Stimulated activated CD4-positive, alpha-beta T cell treated with anti-CD3 and anti-CD28 coated beads, Interleukin-12 subunit alpha, Interleukin-12 subunit beta, amount 100 ng/mL, for 48 hours (primary cell): ENCODE data around the gene PHTF1.
"Not testable (repeated sequence)": the region's sequence is repeated elsewhere in the genome, so short reads cannot be mapped to it uniquely, and the experiment has no call there.

Experiments used
- DNase-seq, 3 donors: peaks; one replicate each; pipeline ENCODE4 v3.0.0-alpha.2; 2020; ENCODE audit warnings: low read depth in 2 of 3, low spot score in 1 of 3

The PHTF1 gene

DNA sequence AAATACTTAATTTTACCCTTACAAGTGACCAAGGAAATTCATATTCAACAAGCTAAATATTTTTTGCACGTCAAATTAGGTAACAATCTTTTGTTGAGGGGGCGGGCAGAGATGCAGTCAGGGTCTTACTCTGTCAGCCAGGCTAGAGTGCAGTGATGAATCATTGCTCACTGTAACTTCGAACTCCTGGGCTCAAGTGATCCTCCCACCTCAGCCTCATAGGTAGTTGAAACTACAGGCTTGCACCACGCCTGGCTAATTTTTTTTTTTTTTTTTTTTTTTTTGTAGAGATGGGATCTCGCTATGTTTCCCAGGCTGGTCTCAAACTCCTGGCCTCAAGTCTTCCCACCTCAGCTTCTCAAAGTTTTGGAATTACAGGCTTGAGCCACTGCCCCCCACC is 26.5 kb downstream of the PHTF1 start:
- no peak for DNase-seq

DNA sequence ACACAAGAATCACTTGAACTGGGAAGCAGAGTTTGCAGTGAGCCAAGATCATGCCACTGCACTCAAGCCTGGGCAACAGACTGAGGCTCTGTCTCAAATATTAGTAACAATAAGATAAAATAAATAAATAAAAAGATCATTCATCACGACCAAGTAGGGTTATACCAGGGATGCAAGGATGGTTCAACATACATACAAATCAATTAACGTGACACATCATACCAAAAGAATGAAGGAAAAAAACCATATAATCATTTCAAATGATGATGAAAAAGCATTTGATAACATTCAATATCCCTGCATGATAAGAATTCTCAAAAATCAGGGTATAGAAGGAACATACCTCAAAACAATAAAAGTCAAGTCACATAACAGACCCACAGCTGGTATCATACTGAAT is 38.3 kb downstream of the PHTF1 start:
- no peak for DNase-seq

DNA sequence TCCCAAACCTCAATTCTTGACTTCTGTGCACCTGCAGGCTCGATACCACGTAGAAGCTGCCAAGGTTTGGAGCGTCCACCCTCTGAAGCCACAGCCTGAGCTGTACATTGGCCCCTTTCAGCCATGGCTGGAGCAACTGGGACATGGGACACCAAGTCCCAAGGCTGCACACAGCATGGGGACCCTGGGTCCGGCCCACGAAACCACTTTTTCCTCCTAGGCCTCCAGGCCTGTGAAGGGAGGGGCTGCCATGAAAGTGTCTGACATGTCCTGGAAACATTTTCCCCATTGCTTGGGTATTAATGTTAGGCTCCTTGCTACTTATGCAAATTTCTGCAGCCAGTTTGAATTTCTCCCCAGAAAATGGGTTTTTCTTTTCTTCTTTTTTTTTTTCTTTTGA is 40.7 kb downstream of the PHTF1 start:
- DNase-seq = not testable (repeated sequence)

DNA sequence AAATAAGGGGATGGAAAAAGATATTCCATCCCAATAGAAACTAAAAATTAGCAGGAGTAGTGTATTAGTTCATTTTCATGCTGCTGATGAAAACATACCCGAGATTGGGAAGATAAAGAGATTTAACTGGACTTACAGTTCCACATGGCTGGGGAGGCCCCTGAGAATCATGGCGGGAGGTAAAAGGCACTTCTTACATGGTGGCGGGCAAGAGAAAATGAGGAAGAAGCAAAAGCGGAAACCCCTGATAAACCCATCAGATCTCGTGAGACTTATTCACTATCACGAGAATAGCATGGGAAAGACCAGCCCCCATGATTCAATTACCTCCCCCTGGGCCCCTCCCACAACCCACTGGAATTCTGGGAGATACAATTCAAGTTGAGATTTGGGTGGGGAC is 41.8 kb downstream of the PHTF1 start:
- not testable (repeated sequence) for DNase-seq

DNA sequence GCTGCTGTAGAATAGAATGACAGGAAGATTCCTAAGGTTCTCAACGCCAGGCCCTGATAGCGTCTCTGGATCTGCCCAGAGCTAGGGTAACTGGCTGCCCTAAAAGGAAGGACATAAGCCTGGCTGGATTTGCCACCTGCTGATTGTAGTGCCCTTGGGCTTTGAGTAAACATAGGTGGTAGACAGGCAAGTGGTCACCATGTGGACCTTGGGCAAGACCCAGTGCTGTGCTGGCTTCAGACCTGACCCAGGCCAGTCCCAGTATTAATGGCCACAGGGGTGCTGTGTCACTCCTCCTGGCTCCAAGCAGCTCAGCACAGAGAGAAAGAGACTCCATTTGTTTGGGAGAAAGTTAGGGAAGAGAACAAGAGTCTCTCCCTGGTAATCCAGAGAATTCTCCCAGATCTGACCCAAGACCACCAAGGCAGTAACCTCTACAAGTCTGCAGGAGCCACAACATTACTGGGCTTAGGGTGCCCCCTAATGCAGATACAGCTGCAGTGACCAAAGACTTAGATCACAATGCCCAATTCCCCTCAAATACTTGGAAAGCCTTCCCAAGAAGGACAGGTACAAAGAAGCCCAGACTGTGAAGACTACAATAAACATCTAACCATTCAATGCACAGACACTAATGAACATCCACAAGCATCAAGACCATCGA is 44.5 kb downstream of the PHTF1 start:
- DNase-seq = no peak

DNA sequence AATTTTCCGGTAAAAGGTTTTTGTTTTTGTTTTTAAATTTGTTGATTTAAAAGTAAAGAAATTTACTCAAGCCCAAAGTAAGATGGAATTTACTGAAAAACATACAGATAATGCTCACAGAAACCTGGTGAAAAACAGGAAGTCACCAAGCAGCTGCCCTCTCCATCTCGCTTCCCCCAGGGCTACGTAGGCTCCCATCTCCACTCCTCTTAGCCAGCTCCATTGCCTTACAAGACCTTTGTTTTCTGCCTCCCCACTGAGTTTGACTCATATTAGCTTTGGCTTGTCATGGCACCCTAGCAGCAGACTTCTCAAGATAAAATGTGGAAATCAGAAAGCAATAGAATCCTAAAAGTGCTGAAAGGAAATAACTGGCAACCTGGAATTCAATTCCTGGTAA is 57.9 kb downstream of the PHTF1 start:
- DNase-seq = no peak

- DNase-seq = no peak
These were observed 64.4 kb downstream of the PHTF1 start for GRCh38 chr1:113694910-113695309.

- DNase-seq = no peak
These were observed 66.4 kb downstream of the PHTF1 start for GRCh38 chr1:113692824-113693431.

- DNase-seq = no peak
These were observed 66.9 kb downstream of the PHTF1 start for GRCh38 chr1:113692342-113692741.

DNA sequence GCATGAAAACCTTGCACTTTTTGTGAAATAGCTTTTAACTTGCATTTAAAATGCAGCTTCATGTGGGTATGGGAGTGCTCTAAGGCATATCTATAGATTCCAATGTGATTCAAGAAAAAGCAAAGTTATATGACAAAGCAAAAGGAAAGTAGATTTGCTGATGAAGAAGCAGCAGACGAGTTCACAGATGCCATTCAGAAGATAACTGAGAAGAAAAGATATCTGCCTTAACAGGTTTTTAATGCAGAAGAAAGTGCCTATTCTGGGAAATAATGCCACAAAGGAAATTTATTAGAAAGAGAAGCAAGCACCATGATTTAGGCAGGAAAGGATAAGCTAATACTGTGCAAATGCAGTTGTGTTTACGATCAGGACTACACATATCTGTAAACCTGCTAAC is 68.1 kb downstream of the PHTF1 start:
- no peak for DNase-seq

DNA sequence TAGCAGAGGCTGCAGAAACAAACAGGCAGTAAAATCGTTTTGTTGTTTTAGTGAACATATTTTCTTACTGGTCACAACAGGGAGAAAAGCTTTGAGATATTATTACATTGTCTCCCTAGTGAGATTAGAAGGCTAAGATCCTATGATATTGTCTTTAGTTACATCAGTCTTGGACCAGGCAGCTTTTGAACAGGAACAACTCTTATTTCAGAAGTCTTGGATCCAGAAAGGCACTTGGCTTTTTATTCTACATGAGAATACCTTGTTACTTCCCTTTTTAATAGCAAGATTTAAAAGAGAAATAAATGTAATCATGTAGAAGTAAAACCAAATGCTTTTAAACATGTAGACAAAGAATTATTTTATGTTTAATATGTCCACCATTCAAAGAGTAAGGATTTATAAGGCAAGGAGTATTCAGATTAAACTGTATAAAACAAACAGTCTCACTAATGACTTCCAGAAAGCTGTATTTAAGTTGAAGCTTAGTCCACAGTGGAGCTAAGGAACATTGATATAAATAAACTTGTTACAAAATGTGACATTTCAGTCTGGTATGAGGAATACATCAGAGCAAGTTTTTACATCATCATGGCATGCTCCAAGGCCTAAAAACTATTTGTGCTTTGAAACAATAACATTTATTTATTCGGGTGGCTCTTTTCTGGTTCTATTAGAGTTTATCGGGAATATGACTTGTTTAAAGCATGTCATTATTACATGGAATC is 72.2 kb downstream of the PHTF1 start:
- no peak for DNase-seq

DNA sequence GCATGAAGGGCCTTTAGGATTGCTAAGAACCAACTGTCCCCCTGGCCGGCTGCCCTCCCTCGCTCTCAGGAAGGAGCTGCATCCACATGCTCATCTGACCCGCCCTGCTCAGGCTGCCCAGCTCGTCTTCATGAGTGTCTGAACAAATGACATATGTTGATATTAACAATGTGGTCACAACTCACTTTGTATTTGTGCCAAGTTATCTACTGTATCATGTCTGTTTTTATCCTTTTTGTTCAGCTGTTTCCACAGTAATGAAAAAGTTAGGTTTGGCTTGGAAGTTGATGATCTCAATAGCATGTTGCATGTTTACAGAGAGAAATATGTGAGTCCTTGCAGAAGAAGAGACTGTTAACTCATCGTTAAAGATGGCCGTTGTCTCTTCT is 75.1 kb downstream of the PHTF1 start:
- DNase-seq = no peak

DNA sequence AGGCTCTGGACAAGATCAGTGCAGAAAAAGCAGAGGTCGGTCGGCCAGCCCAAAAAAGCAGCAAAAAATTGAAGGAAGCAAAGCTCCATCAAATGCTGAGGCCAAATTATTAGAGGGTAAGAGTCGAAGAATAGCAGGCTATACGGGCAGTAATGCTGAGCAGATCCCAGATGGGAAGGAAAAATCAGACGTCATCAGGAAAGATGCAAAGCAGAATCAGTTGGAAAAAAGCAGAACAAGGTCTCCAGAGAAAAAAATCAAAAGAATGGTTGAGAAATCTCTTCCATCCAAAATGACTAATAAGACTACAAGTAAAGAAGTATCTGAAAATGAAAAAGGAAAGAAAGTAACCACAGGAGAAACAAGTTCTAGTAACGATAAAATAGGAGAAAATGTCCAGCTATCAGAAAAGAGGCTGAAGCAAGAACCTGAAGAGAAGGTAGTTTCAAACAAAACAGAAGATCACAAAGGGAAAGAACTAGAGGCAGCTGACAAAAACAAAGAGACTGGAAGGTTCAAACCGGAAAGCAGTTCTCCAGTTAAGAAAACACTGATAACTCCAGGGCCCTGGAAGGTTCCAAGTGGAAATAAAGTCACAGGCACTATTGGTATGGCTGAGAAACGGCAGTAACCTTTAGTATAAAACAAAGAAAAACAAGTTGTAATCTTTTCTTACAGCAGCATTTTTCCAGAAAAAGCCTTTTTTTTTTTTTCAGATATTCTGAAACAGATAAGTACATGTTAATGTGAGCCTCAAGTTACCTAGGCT is 75.7 kb downstream of the PHTF1 start:
- no peak for DNase-seq

GRCh38 chr1:113681596-113682337 is 77.5 kb downstream of the PHTF1 start:
- no peak for DNase-seq

DNA sequence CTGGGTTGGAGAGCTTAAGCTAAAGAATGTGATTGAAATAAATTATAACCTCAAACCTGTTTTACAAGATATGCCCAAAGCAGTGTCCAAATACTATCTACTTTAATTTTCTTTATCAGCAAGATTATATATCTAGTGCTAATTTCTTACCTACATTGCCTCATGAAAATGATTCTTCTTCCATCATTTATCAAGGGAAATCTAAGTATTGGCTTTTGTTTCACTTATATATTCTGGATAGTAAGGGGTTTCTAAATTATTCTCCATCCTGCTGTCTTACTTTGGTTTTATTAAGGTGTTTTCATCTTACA is 81.2 kb downstream of the PHTF1 start:
- no peak for DNase-seq

DNA sequence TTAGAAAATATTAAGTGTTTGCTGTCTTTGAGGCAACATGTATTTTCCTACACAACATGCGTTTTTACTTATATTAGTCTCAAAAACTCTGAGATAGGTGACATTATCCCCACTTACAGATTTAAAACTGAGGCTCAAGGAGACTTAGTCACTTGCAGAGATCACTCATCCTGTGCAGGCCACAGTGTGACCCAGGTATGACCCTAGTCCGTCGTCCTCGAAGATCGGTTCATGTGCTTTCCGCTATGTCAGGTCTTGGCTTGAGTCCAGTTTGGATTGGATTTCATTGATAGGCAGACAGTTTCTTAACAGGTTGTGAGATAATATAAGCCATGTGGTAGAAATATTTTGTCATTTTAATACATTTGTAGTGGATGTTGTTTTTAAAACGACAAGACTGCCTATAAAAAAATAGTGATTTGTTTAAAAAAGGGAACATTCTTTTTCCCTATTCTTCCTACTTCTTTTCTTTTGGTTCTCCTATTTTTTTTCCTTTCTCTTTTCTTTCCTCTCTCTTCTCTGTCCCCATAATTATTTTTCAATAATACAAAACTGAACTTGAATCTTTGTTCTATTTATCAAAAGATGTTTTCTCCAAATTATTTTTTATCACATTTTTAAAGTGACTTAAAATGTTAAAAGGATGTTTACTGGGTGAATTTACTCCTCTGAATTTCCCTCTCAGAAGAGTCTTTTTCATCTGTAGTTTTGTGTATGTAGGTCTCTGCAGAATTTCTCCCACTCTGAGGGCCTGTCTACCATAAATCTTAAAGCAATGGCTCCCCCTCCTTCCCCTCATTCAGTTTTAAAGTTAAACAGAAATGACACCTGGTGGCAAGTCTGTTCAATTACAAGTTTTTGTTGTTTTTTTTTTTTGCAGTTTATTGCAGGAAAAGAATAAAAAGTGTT is 81.8 kb downstream of the PHTF1 start:
- DNase-seq = no peak

DNA sequence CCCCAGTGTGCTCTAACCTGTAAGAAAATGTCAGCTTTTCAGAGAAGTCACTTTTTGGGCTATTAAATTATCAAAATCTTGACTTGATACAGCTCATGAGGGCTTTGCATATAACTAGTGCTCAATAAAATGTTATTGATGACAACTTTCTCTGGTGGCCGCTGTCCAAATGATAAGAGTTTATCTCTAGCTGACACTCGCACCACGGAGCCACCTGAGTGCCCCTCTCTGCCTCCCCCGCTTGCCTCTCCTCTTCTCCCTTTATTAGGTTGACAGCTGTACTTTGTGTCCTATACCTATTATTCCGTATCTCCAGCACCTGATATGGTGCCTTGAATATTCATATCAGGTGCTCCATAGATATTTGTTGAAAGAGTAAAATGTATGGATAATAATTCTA is 82.8 kb downstream of the PHTF1 start:
- no peak for DNase-seq

- DNase-seq = no peak
These were observed 84.0 kb downstream of the PHTF1 start for GRCh38 chr1:113675302-113675701.

DNA sequence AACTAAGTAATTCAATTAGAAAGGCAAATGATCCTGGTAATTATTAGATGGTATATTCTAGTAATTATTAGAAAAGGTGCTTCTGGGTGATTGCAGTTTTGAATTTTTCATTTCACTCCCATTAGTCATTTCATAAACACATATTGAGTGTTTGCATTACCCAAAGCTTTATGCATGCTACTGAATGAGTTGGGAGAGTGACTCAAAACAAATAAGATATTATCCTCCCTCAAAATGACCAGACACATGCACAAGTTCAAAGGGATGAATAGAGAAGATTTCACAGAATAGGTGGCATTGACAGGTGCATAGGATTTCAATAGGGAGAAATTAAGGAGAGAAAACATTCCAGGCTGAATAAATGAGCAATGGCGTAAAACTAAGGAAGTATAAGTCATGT is 84.7 kb downstream of the PHTF1 start:
- no peak for DNase-seq

DNA sequence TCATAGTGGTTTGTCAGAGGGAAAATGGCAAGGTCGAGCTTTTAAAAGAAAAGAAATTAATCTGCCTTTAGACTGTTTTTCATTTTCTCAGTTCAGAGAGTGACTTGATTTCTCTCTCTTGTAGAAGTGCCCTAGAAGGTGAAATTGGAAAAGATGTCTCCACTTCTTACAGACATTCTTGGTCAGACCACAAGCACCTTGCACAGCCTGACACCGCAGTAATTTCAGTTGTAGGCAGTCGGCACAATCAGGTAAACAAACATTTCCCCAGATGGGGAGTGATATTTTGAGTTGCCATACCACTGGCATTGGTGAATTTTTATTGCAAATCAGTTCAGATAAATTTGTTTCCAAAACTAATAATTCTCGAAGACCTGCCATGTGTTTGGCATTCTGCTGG is 86.8 kb downstream of the PHTF1 start:
- DNase-seq = no peak
